Measurements from ENCODE around the gene ST6GAL1. TPM values are rescaled to one million over a fixed set of nuclear protein-coding genes. Genes with fewer than 3 reads are reported as not detected.

ST6GAL1 gene
- total RNA-seq, 6 donors from 2014 or later: 72.6 to 141 (median 93.3) TPM

GRCh38 chr3:187077537-187077936 lies 147.2 kb downstream of the ST6GAL1 start:
- Histone ChIP-seq H3K4me1 (no peaks in the 10 kb centered on the region), H3K27me3 (no peaks in the 10 kb centered on the region), H3K27ac (no peak overlapping the region), H3K9me3 (no peaks in the 10 kb centered on the region), H3K36me3 (peaks cover 5 to 53% (median 28%) of the 10 kb centered on the region in 4 donors), H3K4me3 (no peak overlapping the region)
- no peak for TF ChIP-seq POLR2AphosphoS5 (IDR thresholded peaks at IDR 0.05)
- TF ChIP-seq EP300 (IDR thresholded peaks at IDR 0.05): no peak
- no peak for TF ChIP-seq POLR2A (IDR thresholded peaks at IDR 0.05)
- TF ChIP-seq CTCF (IDR thresholded peaks at IDR 0.05): no peak
- ATAC-seq (ENCODE audit: low FRiP score in 2 of 2) (no peak), DNase-seq (no peak)
- 93 to 97% methylated on average over 5 of the region's 5 CpGs for WGBS, 2 donors

GRCh38 chr3:187079090-187080022 lies 149.0 kb downstream of the ST6GAL1 start:
- Histone ChIP-seq H3K27ac (no peak overlapping the region), H3K27me3 (no peaks in the 10 kb centered on the region), H3K4me3 (no peak overlapping the region), H3K36me3 (peaks cover 5 to 35% (median 21%) of the 10 kb centered on the region in 4 donors), H3K9me3 (no peaks in the 10 kb centered on the region), H3K4me1 (no peaks in the 10 kb centered on the region)
- WGBS, 2 donors: 90 to 91% methylated on average over 7 to 8 of the region's 8 CpGs
- no peak for DNase-seq
- TF ChIP-seq POLR2AphosphoS5 (IDR thresholded peaks at IDR 0.05) (no peak), EP300 (IDR thresholded peaks at IDR 0.05) (no peak), POLR2A (IDR thresholded peaks at IDR 0.05) (no peak), CTCF (IDR thresholded peaks at IDR 0.05) (no peak)
- no peak for ATAC-seq (ENCODE audit: low FRiP score in 2 of 2)

GRCh38 chr3:187080799-187081450 lies 150.6 kb downstream of the ST6GAL1 start:
- no peak overlapping the region for H3K4me3 ChIP-seq
- no peak for TF ChIP-seq POLR2A (IDR thresholded peaks at IDR 0.05)
- peaks cover 0 to 7% (median 3%) of the 10 kb centered on the region in 4 donors for H3K4me1 ChIP-seq
- peaks cover 3 to 21% (median 10%) of the 10 kb centered on the region in 4 donors for H3K36me3 ChIP-seq
- no peak for DNase-seq
- no peak for ATAC-seq (ENCODE audit: low FRiP score in 2 of 2)
- no peaks in the 10 kb centered on the region for H3K27me3 ChIP-seq
- WGBS, 2 donors: 89 to 91% methylated on average over 13 of the region's 13 CpGs
- no peaks in the 10 kb centered on the region for H3K9me3 ChIP-seq
- H3K27ac ChIP-seq: no peak overlapping the region

DNA sequence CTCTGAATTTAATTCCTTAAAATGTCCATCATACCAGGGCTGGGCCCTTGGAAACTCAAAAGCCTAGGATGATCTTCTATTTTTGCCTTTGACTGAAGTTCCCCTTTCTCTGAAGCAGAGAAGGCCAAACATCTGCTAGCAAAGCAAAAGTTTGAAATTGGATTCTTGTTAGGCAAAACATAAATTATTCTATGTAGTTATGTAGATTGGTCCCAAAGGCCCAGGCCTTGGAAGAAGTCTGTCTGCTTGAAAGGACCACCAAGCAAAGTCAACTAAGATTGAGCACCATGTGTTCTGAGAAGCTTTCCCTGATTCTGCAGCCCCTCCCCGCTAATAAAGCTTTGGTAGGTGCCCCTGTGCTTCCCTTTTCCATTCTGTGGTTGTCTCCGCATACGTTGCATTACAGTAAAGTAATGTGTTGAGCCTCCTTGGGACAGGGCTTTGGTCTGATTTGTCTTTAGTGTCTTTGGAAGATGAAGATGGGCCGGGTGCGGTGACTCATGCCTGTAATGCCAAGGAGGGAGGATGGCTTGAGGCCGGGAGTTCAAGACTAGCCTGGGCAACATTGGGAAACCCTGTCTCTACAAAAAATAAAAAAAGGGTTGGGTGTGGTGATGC lies 152.5 kb downstream of the ST6GAL1 start:
- H3K27ac ChIP-seq: no peak overlapping the region
- no peak overlapping the region for H3K4me3 ChIP-seq
- H3K9me3 ChIP-seq: peaks cover 0 to 3% (median 1%) of the 10 kb centered on the region in 4 donors
- H3K36me3 ChIP-seq: peaks cover 0 to 1% (median under 1%) of the 10 kb centered on the region in 4 donors
- ATAC-seq (ENCODE audit: low FRiP score in 2 of 2): no peak
- no peak for TF ChIP-seq EP300 (IDR thresholded peaks at IDR 0.05)
- TF ChIP-seq POLR2AphosphoS5 (IDR thresholded peaks at IDR 0.05): no peak
- TF ChIP-seq POLR2A (IDR thresholded peaks at IDR 0.05): no peak
- TF ChIP-seq CTCF (IDR thresholded peaks at IDR 0.05): no peak
- no peaks in the 10 kb centered on the region for H3K27me3 ChIP-seq
- WGBS, 2 donors: 89% methylated on average over 6 of the region's 6 CpGs
- peaks cover 0 to 7% (median 3%) of the 10 kb centered on the region in 4 donors for H3K4me1 ChIP-seq
- DNase-seq: no peak

- no peak overlapping the region for H3K4me3 ChIP-seq
- 41 to 62% methylated on average over 5 of the region's 5 CpGs for WGBS, 2 donors
- H3K36me3 ChIP-seq: no peaks in the 10 kb centered on the region
- H3K27ac ChIP-seq: no peak overlapping the region
- ATAC-seq (ENCODE audit: low FRiP score in 2 of 2) (no peak), DNase-seq (no peak)
- H3K4me1 ChIP-seq: peaks cover 0 to 7% (median 3%) of the 10 kb centered on the region in 4 donors
- peaks cover 0 to 8% (median 3%) of the 10 kb centered on the region in 4 donors for H3K9me3 ChIP-seq
- TF ChIP-seq POLR2AphosphoS5 (IDR thresholded peaks at IDR 0.05) (no peak), CTCF (IDR thresholded peaks at IDR 0.05) (no peak), POLR2A (IDR thresholded peaks at IDR 0.05) (no peak), EP300 (IDR thresholded peaks at IDR 0.05) (no peak)
- no peaks in the 10 kb centered on the region for H3K27me3 ChIP-seq
These were observed 153.8 kb downstream of the ST6GAL1 start for GRCh38 chr3:187084126-187084525.

Data from upper lobe of left lung (tissue), 6 donors.